ENCODE data around the gene C1QC.

Gene C1QC

GRCh38 chr1:22612671-22613571 is 30.5 kb upstream of the C1QC start:
- no peak overlapping the region for H2AFZ ChIP-seq (ENCODE audit: low read depth, low read length)
- no peak for TF ChIP-seq EZH2phosphoT487 (IDR thresholded peaks at IDR 0.05; ENCODE audit: low read depth)
- no peak for TF ChIP-seq CTCF (IDR thresholded peaks at IDR 0.05; ENCODE audit: low read depth, low read length)
- no peak overlapping the region for H3K27ac ChIP-seq (ENCODE audit: low read length)
- H3K4me1 ChIP-seq (ENCODE audit: low read length): no peaks in the 10 kb centered on the region
- no peaks in the 10 kb centered on the region for H3K9me3 ChIP-seq (ENCODE audit: insufficient read depth, low read length)
- H3K4me2 ChIP-seq (ENCODE audit: low read length): no peak overlapping the region
- H4K20me1 ChIP-seq (ENCODE audit: insufficient read depth, low read length): 0 out of 2 replicates have a peak, but pooled peaks cover 2% of the 10 kb centered on the region
- H3K4me3 ChIP-seq (ENCODE audit: low read length): no peak overlapping the region
- no peaks in the 10 kb centered on the region; the same call in 1 of the 2 replicates for H3K27me3 ChIP-seq (ENCODE audit: low read depth, low read length)
- no peak overlapping the region for H3K9ac ChIP-seq (ENCODE audit: low read length)
- H3K79me2 ChIP-seq (ENCODE audit: low read length): no peaks in the 10 kb centered on the region
- H3K36me3 ChIP-seq (replicated peaks; ENCODE audit: low read depth, low read length): no peaks in the 10 kb centered on the region

GRCh38 chr1:22613572-22613918 is 29.9 kb upstream of the C1QC start:
- Histone ChIP-seq H3K79me2 (ENCODE audit: low read length) (no peaks in the 10 kb centered on the region), H3K4me1 (ENCODE audit: low read length) (no peaks in the 10 kb centered on the region), H3K36me3 (replicated peaks; ENCODE audit: low read depth, low read length) (no peaks in the 10 kb centered on the region), H3K9me3 (ENCODE audit: insufficient read depth, low read length) (no peaks in the 10 kb centered on the region), H3K27me3 (ENCODE audit: low read depth, low read length) (no peaks in the 10 kb centered on the region; the same call in 1 of the 2 replicates), H3K4me2 (ENCODE audit: low read length) (no peak overlapping the region), H4K20me1 (ENCODE audit: insufficient read depth, low read length) (0 out of 2 replicates have a peak, but pooled peaks cover 2% of the 10 kb centered on the region), H2AFZ (ENCODE audit: low read depth, low read length) (no peak overlapping the region), H3K27ac (ENCODE audit: low read length) (no peak overlapping the region), H3K9ac (ENCODE audit: low read length) (no peak overlapping the region), H3K4me3 (ENCODE audit: low read length) (no peak overlapping the region)
- no peak for TF ChIP-seq EZH2phosphoT487 (IDR thresholded peaks at IDR 0.05; ENCODE audit: low read depth)

- H3K27me3 ChIP-seq (ENCODE audit: low read depth, low read length): no peaks in the 10 kb centered on the region; the same call in 1 of the 2 replicates
- TF ChIP-seq CTCF (IDR thresholded peaks at IDR 0.05; ENCODE audit: low read depth, low read length) (no peak), EZH2phosphoT487 (IDR thresholded peaks at IDR 0.05; ENCODE audit: low read depth) (no peak)
Measured at GRCh38 chr1:22613951-22614350, 29.5 kb upstream of the C1QC start.

GRCh38 chr1:22615886-22616285 is 27.5 kb upstream of the C1QC start:
- TF ChIP-seq CTCF (IDR thresholded peaks at IDR 0.05; ENCODE audit: low read depth, low read length) (no peak), EZH2phosphoT487 (IDR thresholded peaks at IDR 0.05; ENCODE audit: low read depth) (no peak)
- Histone ChIP-seq H3K79me2 (ENCODE audit: low read length) (no peaks in the 10 kb centered on the region), H3K4me1 (ENCODE audit: low read length) (no peaks in the 10 kb centered on the region), H3K9me3 (ENCODE audit: insufficient read depth, low read length) (no peaks in the 10 kb centered on the region), H3K27ac (ENCODE audit: low read length) (no peak overlapping the region), H4K20me1 (ENCODE audit: insufficient read depth, low read length) (0 out of 2 replicates have a peak, but pooled peaks cover 2% of the 10 kb centered on the region), H3K4me2 (ENCODE audit: low read length) (no peak overlapping the region), H3K4me3 (ENCODE audit: low read length) (no peak overlapping the region), H2AFZ (ENCODE audit: low read depth, low read length) (no peak overlapping the region), H3K27me3 (ENCODE audit: low read depth, low read length) (no peaks in the 10 kb centered on the region; the same call in 1 of the 2 replicates), H3K9ac (ENCODE audit: low read length) (no peak overlapping the region), H3K36me3 (replicated peaks; ENCODE audit: low read depth, low read length) (no peaks in the 10 kb centered on the region)

More at GRCh38 chr1:22613951-22614350, 29.5 kb upstream of the C1QC start:
- Histone ChIP-seq H3K9ac (ENCODE audit: low read length) (no peak overlapping the region), H3K4me3 (ENCODE audit: low read length) (no peak overlapping the region), H3K9me3 (ENCODE audit: insufficient read depth, low read length) (no peaks in the 10 kb centered on the region), H3K27ac (ENCODE audit: low read length) (no peak overlapping the region), H3K79me2 (ENCODE audit: low read length) (no peaks in the 10 kb centered on the region), H3K36me3 (replicated peaks; ENCODE audit: low read depth, low read length) (no peaks in the 10 kb centered on the region), H2AFZ (ENCODE audit: low read depth, low read length) (no peak overlapping the region), H3K4me1 (ENCODE audit: low read length) (no peaks in the 10 kb centered on the region), H4K20me1 (ENCODE audit: insufficient read depth, low read length) (0 out of 2 replicates have a peak, but pooled peaks cover 2% of the 10 kb centered on the region), H3K4me2 (ENCODE audit: low read length) (no peak overlapping the region)
